BE2C (cell line): ENCODE results near the gene COA6.

Source experiments
- DNase-seq: peaks from one replicate; pipeline ENCODE4 v3.0.0-alpha.2; 2020
- H3K27me3 ChIP-seq: fragments of 250-450 bp; sonication (Bioruptor Pico); 2 replicates; pipeline ENCODE4 v1.5.1; 2020; ENCODE audit warnings: mild to moderate bottlenecking
- H3K36me3 ChIP-seq: fragments of 250-450 bp; sonication (Bioruptor Pico); 2 replicates; pipeline ENCODE4 v1.5.1; 2020; ENCODE audit warnings: mild to moderate bottlenecking
- H3K4me1 ChIP-seq: fragments of 250-450 bp; sonication (Bioruptor Pico); 2 replicates; pipeline ENCODE4 v1.5.1; 2020
- H3K4me3 ChIP-seq: 2 replicates; pipeline ENCODE4 v1.5.1; 2011; ENCODE audit warnings: low read depth, low read length
- H3K9me3 ChIP-seq: fragments of 250-450 bp; sonication (Bioruptor Pico); 2 replicates; pipeline ENCODE4 v1.5.1; 2020
- TF ChIP-seq, protein P1 (sequence below): IDR thresholded peaks from 2 replicates; pipeline ENCODE4 v1.5.1; 2012; ENCODE audit warnings: mild to moderate bottlenecking, low read depth, low read length

Gene COA6

DNA sequence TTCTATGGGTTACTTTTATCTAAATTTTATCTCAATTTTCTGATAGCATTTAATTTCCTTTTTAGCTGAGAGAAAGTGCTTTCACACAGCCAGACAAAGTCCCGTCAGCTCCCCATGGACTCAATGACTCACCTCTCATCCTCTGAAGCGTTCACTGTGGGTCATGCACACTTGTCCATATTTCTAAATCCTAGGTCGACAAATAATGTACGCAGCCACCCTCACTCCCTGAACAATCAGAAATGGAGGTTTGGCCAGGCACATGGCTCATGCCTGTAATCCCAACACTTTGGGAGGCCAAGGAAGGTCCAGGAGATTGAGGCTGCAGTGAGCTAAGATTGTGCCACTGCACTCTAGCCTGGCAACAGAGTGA is 42.4 kb upstream of the COA6 start:
- DNase-seq, result no peak

DNA sequence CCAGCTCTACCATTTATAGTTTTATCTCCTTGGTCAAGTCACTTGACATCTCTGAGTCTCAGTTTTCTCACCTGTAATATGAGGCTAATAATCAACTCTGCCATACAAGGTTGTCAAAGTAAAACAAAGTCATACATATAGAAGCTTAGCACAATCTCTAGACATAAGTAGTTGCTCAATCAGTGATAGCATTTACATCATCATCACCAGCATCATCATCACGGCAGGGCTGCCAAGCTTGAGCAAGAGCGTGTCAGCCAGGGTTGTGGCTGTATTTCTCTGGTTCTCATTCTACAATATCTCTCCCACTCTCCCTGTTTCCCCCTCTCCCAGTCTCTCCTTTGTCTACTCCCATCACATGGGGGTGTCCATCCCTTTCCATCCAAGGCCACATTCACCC is 41.7 kb upstream of the COA6 start:
- TF ChIP-seq, protein P1, sequence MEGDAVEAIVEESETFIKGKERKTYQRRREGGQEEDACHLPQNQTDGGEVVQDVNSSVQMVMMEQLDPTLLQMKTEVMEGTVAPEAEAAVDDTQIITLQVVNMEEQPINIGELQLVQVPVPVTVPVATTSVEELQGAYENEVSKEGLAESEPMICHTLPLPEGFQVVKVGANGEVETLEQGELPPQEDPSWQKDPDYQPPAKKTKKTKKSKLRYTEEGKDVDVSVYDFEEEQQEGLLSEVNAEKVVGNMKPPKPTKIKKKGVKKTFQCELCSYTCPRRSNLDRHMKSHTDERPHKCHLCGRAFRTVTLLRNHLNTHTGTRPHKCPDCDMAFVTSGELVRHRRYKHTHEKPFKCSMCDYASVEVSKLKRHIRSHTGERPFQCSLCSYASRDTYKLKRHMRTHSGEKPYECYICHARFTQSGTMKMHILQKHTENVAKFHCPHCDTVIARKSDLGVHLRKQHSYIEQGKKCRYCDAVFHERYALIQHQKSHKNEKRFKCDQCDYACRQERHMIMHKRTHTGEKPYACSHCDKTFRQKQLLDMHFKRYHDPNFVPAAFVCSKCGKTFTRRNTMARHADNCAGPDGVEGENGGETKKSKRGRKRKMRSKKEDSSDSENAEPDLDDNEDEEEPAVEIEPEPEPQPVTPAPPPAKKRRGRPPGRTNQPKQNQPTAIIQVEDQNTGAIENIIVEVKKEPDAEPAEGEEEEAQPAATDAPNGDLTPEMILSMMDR, result no peak
- DNase-seq, result no peak
- no peaks in the 10 kb centered on the region for H3K4me1 ChIP-seq

More for the DNA sequence above, 42.4 kb upstream of the COA6 start:
- no peaks in the 10 kb centered on the region for H3K4me1 ChIP-seq
- TF ChIP-seq, protein P1, result no peak
- no peaks in the 10 kb centered on the region for H3K36me3 ChIP-seq
- H3K4me3 ChIP-seq, result no peak overlapping the region
- H3K9me3 ChIP-seq, result no peaks in the 10 kb centered on the region
- peaks cover 6% of the 10 kb centered on the region; the same call in 1 of the 2 replicates for H3K27me3 ChIP-seq

DNA sequence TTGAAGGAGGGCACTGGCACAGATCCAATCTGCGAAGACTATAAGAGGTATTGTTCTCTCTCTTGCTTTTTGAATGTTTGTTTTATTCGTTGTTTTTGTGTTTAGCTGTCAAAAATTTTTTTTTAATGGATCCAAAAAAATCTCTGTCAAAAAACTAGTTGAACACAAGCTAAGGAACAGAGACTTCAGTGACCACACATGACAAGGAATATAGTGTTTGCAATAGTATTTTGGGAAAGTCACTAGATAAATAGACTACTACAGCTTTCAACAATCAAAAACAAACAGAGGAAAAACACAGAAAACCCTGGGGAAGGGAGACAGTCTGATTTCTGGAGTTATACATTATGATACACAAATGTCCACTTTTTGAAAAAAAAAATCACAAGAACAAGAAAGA is 36.9 kb upstream of the COA6 start:
- H3K9me3 ChIP-seq, result no peaks in the 10 kb centered on the region

More for the DNA sequence above, 41.7 kb upstream of the COA6 start:
- no peaks in the 10 kb centered on the region for H3K9me3 ChIP-seq
- H3K27me3 ChIP-seq, result peaks cover under 1% of the 10 kb centered on the region; the same call in 1 of the 2 replicates
- no peaks in the 10 kb centered on the region for H3K36me3 ChIP-seq
- no peak overlapping the region for H3K4me3 ChIP-seq

DNA sequence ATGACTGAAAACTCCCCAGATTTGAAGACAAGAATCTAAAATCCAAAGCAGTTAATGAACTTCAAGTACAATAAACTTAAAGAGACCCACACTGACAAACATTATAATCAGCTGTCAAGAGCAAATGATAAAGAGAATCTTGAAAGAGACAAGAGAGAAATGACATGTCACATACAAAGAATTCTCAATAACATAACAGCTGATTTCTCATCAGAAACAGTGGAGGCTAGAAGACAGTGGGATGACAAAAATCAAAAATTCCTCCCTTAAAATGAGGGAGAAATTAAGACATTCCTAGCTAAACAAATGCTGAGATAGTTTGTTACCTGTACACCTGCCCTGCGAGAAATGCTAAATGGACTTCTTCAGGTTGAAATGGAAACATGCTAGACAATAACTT is 36.0 kb upstream of the COA6 start:
- H3K27me3 ChIP-seq, result peaks cover 5% of the 10 kb centered on the region
- H3K36me3 ChIP-seq, result no peaks in the 10 kb centered on the region
- no peak overlapping the region for H3K4me3 ChIP-seq
- no peaks in the 10 kb centered on the region for H3K9me3 ChIP-seq
- H3K4me1 ChIP-seq, result no peaks in the 10 kb centered on the region
- TF ChIP-seq, protein P1, result no peak
- no peak for DNase-seq

More for the DNA sequence above, 36.9 kb upstream of the COA6 start:
- H3K27me3 ChIP-seq, result no peaks in the 10 kb centered on the region; the same call in 1 of the 2 replicates
- no peaks in the 10 kb centered on the region for H3K4me1 ChIP-seq
- TF ChIP-seq, protein P1, result no peak
- no peaks in the 10 kb centered on the region for H3K36me3 ChIP-seq
- H3K4me3 ChIP-seq, result no peak overlapping the region
- no peak for DNase-seq

DNA sequence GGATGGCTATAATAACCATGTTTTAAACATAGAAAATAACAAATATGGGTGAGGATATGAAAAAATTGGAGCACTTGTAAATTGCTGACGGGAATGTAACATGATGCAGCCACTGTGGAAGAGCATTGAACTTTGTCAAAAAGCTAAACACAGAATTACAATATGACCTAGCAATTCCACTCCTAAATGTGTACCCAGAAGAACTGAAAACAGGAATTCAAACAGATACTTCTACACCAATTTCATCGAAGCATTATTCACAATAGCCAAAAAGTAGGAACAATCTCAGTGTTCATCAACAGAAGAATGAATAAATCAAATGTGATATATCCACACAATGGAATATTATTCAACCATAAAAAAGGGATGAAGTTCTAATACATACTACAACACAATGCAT is 32.7 kb upstream of the COA6 start:
- no peak overlapping the region for H3K4me3 ChIP-seq
- TF ChIP-seq, protein P1, result no peak

DNA sequence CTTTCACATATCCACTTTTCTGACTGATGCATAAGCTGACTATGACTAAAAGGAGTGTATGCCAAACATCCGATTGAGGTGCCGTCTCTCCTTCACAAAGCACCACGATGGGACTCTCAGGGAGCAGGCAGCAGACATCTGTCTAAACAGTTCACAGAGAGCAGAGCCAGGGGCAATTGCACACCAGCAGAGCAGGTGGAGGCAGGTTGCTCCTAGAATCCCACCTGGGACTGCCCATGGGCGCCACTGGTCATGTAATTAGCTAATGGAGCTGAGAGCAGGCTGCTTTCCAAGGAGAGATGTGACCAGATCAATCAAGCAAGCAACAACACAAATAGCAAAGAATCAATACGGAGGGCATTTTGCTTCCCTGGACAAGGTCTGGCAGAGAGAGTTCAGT is 30.5 kb upstream of the COA6 start:
- no peak for DNase-seq
- TF ChIP-seq, protein P1, result no peak
- Histone ChIP-seq H3K4me1 (no peaks in the 10 kb centered on the region), H3K9me3 (no peaks in the 10 kb centered on the region), H3K4me3 (no peak overlapping the region), H3K36me3 (no peaks in the 10 kb centered on the region), H3K27me3 (peaks cover 19% of the 10 kb centered on the region)

More for the DNA sequence above, 32.7 kb upstream of the COA6 start:
- DNase-seq, result no peak
- Histone ChIP-seq H3K4me1 (no peaks in the 10 kb centered on the region), H3K36me3 (no peaks in the 10 kb centered on the region), H3K27me3 (peaks cover 14% of the 10 kb centered on the region), H3K9me3 (no peaks in the 10 kb centered on the region)
